Measurements from ENCODE around the gene PLA1A.

DNA sequence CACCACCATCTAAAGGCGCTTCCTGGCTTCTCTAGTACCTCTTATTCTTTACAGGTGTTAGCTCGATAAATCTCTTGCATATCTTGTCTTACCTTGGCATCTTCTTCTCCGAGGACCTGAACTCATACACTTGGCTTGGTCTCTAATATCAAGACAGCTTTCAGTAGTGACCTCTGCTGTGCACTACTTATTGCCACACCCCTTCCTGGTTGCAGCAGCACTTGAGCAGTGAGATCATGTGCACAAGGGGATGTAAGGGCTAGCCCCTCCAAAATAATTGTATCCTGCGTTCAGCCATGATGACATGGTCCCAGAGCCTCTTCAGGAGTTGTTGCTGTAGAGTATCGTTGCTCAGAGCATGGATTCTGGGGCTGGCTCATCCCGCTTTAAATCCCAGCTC lies 1.3 kb upstream of the PLA1A start:
- TF ChIP-seq, protein P1, sequence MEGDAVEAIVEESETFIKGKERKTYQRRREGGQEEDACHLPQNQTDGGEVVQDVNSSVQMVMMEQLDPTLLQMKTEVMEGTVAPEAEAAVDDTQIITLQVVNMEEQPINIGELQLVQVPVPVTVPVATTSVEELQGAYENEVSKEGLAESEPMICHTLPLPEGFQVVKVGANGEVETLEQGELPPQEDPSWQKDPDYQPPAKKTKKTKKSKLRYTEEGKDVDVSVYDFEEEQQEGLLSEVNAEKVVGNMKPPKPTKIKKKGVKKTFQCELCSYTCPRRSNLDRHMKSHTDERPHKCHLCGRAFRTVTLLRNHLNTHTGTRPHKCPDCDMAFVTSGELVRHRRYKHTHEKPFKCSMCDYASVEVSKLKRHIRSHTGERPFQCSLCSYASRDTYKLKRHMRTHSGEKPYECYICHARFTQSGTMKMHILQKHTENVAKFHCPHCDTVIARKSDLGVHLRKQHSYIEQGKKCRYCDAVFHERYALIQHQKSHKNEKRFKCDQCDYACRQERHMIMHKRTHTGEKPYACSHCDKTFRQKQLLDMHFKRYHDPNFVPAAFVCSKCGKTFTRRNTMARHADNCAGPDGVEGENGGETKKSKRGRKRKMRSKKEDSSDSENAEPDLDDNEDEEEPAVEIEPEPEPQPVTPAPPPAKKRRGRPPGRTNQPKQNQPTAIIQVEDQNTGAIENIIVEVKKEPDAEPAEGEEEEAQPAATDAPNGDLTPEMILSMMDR (IDR thresholded peaks at IDR 0.05 in 4 of 5, conservative IDR thresholded peaks at IDR 0.05 in 1 of 5) = no peak
- TF ChIP-seq POLR2A (IDR thresholded peaks at IDR 0.05) = no peak

Measured in gastrocnemius medialis (tissue), 4 donors.